Stimulated activated CD8-positive, alpha-beta memory T cell treated with anti-CD3 and anti-CD28 coated beads, Interleukin-4, amount 100 ng/mL, for 1 hour (primary cell): ENCODE measurements around the gene MT4.
"Not testable (repeated sequence)": the region's sequence is repeated elsewhere in the genome, so short reads cannot be mapped to it uniquely, and the experiment has no call there.

Experiments used
- DNase-seq, 2 donors: peaks; one replicate each; pipeline ENCODE4 v3.0.0-alpha.2; 2020; ENCODE audit warnings: low read depth in 2 of 2, low spot score in 1 of 2

The MT4 gene

GRCh38 chr16:56558024-56558747, 6.7 kb upstream of the MT4 start:
- DNase-seq, result no peak

- no peak for DNase-seq
Observed at GRCh38 chr16:56559109-56559508, 5.8 kb upstream of the MT4 start.

- DNase-seq, result no peak
Observed at GRCh38 chr16:56560447-56560846, 4.4 kb upstream of the MT4 start.

GRCh38 chr16:56561126-56561525, 3.7 kb upstream of the MT4 start:
- no peak for DNase-seq

- no peak for DNase-seq
Observed at GRCh38 chr16:56569971-56570370, 5.1 kb downstream of the MT4 start.

GRCh38 chr16:56571525-56571924, 6.7 kb downstream of the MT4 start:
- no peak for DNase-seq

- no peak for DNase-seq
Observed at GRCh38 chr16:56574625-56575024, 9.8 kb downstream of the MT4 start.

GRCh38 chr16:56576585-56577299, 11.9 kb downstream of the MT4 start:
- DNase-seq, result peak; percentile 33 to 80

- no peak for DNase-seq
Observed at GRCh38 chr16:56577300-56577625, 12.4 kb downstream of the MT4 start.

- DNase-seq, result no peak
Observed at GRCh38 chr16:56580391-56581048, 15.6 kb downstream of the MT4 start.

GRCh38 chr16:56582911-56583310, 18.0 kb downstream of the MT4 start:
- not testable (repeated sequence) for DNase-seq

- no peak for DNase-seq
Observed at GRCh38 chr16:56583351-56584168, 18.7 kb downstream of the MT4 start.

- DNase-seq, result no peak
Observed at GRCh38 chr16:56584276-56584675, 19.4 kb downstream of the MT4 start.

GRCh38 chr16:56588781-56589140, 23.9 kb downstream of the MT4 start:
- DNase-seq, result no peak

GRCh38 chr16:56589141-56590039, 24.5 kb downstream of the MT4 start, which contains the start of gene MT3:
Gene MT3, plus strand, starts transcription at chr16:56589528. Its CDS starts 63 bp downstream, at chr16:56589591.
- no peak for DNase-seq

- no peak for DNase-seq
Observed at GRCh38 chr16:56591377-56592060, 26.6 kb downstream of the MT4 start.

GRCh38 chr16:56593573-56594291, 28.9 kb downstream of the MT4 start:
- no peak for DNase-seq

- DNase-seq, result no peak
Observed at GRCh38 chr16:56594292-56594619, 29.4 kb downstream of the MT4 start.

GRCh38 chr16:56600398-56600999, 35.6 kb downstream of the MT4 start:
- DNase-seq, result no peak
